ENCODE data around the gene KIZ. TPM values are rescaled to one million over a fixed set of nuclear protein-coding genes. Genes with fewer than 3 reads are reported as not detected.

Gene KIZ
- total RNA-seq, 1 donor from 2014 or later: 15.0 TPM

- H3K4me3 Mint-ChIP-seq (ENCODE audit: unreplicated experiment): no peak overlapping the region
- DNase-seq (ENCODE audit: low spot score): no peak
- H3K36me3 Mint-ChIP-seq (ENCODE audit: low read depth, unreplicated experiment): no peaks in the 10 kb centered on the region
- no peak overlapping the region for H3K27ac Mint-ChIP-seq (ENCODE audit: unreplicated experiment)
- no peaks in the 10 kb centered on the region for H3K27me3 Mint-ChIP-seq (ENCODE audit: unreplicated experiment)
- no peak for TF ChIP-seq CTCF (IDR thresholded peaks at IDR 0.05; ENCODE audit: unreplicated experiment)
- H3K4me1 Mint-ChIP-seq (ENCODE audit: unreplicated experiment): no peaks in the 10 kb centered on the region
- H3K9me3 Mint-ChIP-seq (ENCODE audit: unreplicated experiment): no peaks in the 10 kb centered on the region
These were observed 108.4 kb downstream of the KIZ start for GRCh38 chr20:21234324-21234723.

- no peaks in the 10 kb centered on the region for H3K36me3 Mint-ChIP-seq (ENCODE audit: low read depth, unreplicated experiment)
- peaks cover 2% of the 10 kb centered on the region for H3K27me3 Mint-ChIP-seq (ENCODE audit: unreplicated experiment)
- no peak for DNase-seq (ENCODE audit: low spot score)
- no peak for TF ChIP-seq CTCF (IDR thresholded peaks at IDR 0.05; ENCODE audit: unreplicated experiment)
- H3K4me3 Mint-ChIP-seq (ENCODE audit: unreplicated experiment): no peak overlapping the region
- no peaks in the 10 kb centered on the region for H3K4me1 Mint-ChIP-seq (ENCODE audit: unreplicated experiment)
- no peaks in the 10 kb centered on the region for H3K9me3 Mint-ChIP-seq (ENCODE audit: unreplicated experiment)
- no peak overlapping the region for H3K27ac Mint-ChIP-seq (ENCODE audit: unreplicated experiment)
These were observed 109.1 kb downstream of the KIZ start for GRCh38 chr20:21234806-21235483.

- no peak overlapping the region for H3K4me3 Mint-ChIP-seq (ENCODE audit: unreplicated experiment)
- H3K9me3 Mint-ChIP-seq (ENCODE audit: unreplicated experiment): no peaks in the 10 kb centered on the region
- H3K36me3 Mint-ChIP-seq (ENCODE audit: low read depth, unreplicated experiment): no peaks in the 10 kb centered on the region
- no peaks in the 10 kb centered on the region for H3K4me1 Mint-ChIP-seq (ENCODE audit: unreplicated experiment)
- no peak overlapping the region for H3K27ac Mint-ChIP-seq (ENCODE audit: unreplicated experiment)
- peaks cover 2% of the 10 kb centered on the region for H3K27me3 Mint-ChIP-seq (ENCODE audit: unreplicated experiment)
- TF ChIP-seq CTCF (IDR thresholded peaks at IDR 0.05; ENCODE audit: unreplicated experiment): peak; percentile 97
- DNase-seq (ENCODE audit: low spot score): peak; percentile 72
These were observed 109.9 kb downstream of the KIZ start for GRCh38 chr20:21235484-21236445.

- H3K4me1 Mint-ChIP-seq (ENCODE audit: unreplicated experiment): no peaks in the 10 kb centered on the region
- H3K27ac Mint-ChIP-seq (ENCODE audit: unreplicated experiment): no peak overlapping the region
- TF ChIP-seq CTCF (IDR thresholded peaks at IDR 0.05; ENCODE audit: unreplicated experiment): no peak
- no peak overlapping the region for H3K4me3 Mint-ChIP-seq (ENCODE audit: unreplicated experiment)
- H3K9me3 Mint-ChIP-seq (ENCODE audit: unreplicated experiment): no peaks in the 10 kb centered on the region
- no peaks in the 10 kb centered on the region for H3K36me3 Mint-ChIP-seq (ENCODE audit: low read depth, unreplicated experiment)
- H3K27me3 Mint-ChIP-seq (ENCODE audit: unreplicated experiment): peaks cover 2% of the 10 kb centered on the region
- DNase-seq (ENCODE audit: low spot score): no peak
These were observed 112.3 kb downstream of the KIZ start for GRCh38 chr20:21237956-21238799.
